Small intestine (tissue), 7 donors: Measurements from ENCODE around the gene HLA-C. TPM values are rescaled to one million over a fixed set of nuclear protein-coding genes. Genes with fewer than 3 reads are reported as not detected.
"Not testable (repeated sequence)": the region's sequence is repeated elsewhere in the genome, so short reads cannot be mapped to it uniquely, and the experiment has no call there.

Source experiments
- DNase-seq, 2 donors: peaks; one replicate each; pipeline versions ENCODE4 v3.0.0 to v3.0.0-alpha.2; 2013
- FAIRE-seq: peaks from 2 replicates; lab custom pipeline; 2012; peaks lifted over from hg19 to GRCh38; lab: Jason Lieb, UNC
- H3K27ac ChIP-seq, 3 donors: one replicate each; pipeline ENCODE4 v1.5.1; 2013; ENCODE audit warnings: low read length in 2 of 3, mild to moderate bottlenecking in 2 of 3, control low read depth in 1 of 3, inconsistent platforms in 1 of 3, low read depth in 1 of 3, moderate library complexity in 1 of 3
- H3K27me3 ChIP-seq, 3 donors: one replicate each; pipeline ENCODE4 v1.6.1; 2013; ENCODE audit warnings: low read length in 3 of 3, inconsistent platforms in 1 of 3; ENCODE audit not compliant: control insufficient read depth in 3 of 3, insufficient read depth in 3 of 3
- H3K36me3 ChIP-seq, 3 donors: one replicate each; pipeline ENCODE4 v1.6.1; 2013; ENCODE audit warnings: low read length in 3 of 3, inconsistent platforms in 1 of 3, low read depth in 1 of 3, mild to moderate bottlenecking in 1 of 3, moderate library complexity in 1 of 3; ENCODE audit not compliant: control insufficient read depth in 3 of 3, insufficient read depth in 2 of 3
- H3K4me1 ChIP-seq, 3 donors: one replicate each; pipeline ENCODE4 v1.6.1; 2013; ENCODE audit warnings: low read length in 2 of 3, inconsistent platforms in 1 of 3, low read depth in 1 of 3, mild to moderate bottlenecking in 1 of 3, moderate library complexity in 1 of 3; ENCODE audit not compliant: control insufficient read depth in 3 of 3, insufficient read depth in 2 of 3
- H3K4me3 ChIP-seq, 3 donors: one replicate each; pipeline ENCODE4 v1.5.1; 2013; ENCODE audit warnings: low read length in 3 of 3, control low read depth in 1 of 3, inconsistent platforms in 1 of 3, low read depth in 1 of 3, mild to moderate bottlenecking in 1 of 3, moderate library complexity in 1 of 3
- H3K9me3 ChIP-seq, 2 donors: one replicate each; pipeline ENCODE4 v1.6.1; 2013; ENCODE audit warnings: low read depth in 1 of 2, low read length in 1 of 2; ENCODE audit not compliant: control insufficient read depth in 2 of 2, insufficient read depth in 1 of 2
- WGBS, 3 donors: extraction: QIAGEN DNeasy Blood & Tissue Kit; methylation state at CpG; one replicate each; pipeline ENCODE4 v1.1.7; 2013; 5-methylcytosine and 5-hydroxymethylcytosine counted together
- polyA plus RNA-seq, 4 donors: library from polyadenylated mRNA; stranded (reverse) in 3 of 4; unstranded in 1 of 4; fragments of 200-250 nt in 3 of 4; fragments of 120-200 nt in 1 of 4; gene quantifications; one replicate each; pipeline versions ENCODE4 v1.2.1 to v1.2.3, GENCODE V29; 2013
- donor health status: healthy with polysubstance abuse.
- donor health status: control.
- donor health status: control.
- donor health status: Bipolar disorder and iron deficiency.
- donor health status: healthy.

The HLA-C gene
- polyA plus RNA-seq, 4 donors, result 219 to 486 (median 456) TPM

DNA sequence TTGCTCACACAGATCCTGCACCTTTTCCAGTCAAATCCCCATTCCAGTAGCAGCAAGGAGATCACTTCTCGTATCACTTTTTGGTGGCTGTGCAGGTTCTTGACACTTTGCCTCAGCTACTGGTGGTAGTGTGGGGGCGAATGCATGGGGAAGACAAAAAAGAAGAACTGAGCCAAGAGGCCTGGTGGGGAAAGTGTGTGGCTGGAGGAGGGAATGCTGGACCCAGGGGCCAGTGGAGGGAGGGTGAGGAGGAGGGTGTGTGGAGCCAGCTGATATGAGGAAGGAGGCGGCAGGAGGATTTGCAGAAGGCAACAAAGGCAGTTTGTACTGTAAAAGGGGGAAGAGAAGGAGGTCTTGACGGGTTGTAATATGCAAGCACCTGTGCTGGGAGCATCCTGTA is 15.7 kb upstream of the HLA-C start:
- Histone ChIP-seq H3K4me3 (no peak overlapping the region), H3K27ac (no peak overlapping the region), H3K4me1 (no peaks in the 10 kb centered on the region), H3K36me3 (no peaks in the 10 kb centered on the region), H3K9me3 (no peaks in the 10 kb centered on the region), H3K27me3 (peaks cover 0 to 6% (median 0%) of the 10 kb centered on the region in 3 donors)
- DNase-seq (no peak), FAIRE-seq (no peak)
- 84 to 92% (median 85%) methylated on average over 4 of the region's 4 CpGs for WGBS, 3 donors

DNA sequence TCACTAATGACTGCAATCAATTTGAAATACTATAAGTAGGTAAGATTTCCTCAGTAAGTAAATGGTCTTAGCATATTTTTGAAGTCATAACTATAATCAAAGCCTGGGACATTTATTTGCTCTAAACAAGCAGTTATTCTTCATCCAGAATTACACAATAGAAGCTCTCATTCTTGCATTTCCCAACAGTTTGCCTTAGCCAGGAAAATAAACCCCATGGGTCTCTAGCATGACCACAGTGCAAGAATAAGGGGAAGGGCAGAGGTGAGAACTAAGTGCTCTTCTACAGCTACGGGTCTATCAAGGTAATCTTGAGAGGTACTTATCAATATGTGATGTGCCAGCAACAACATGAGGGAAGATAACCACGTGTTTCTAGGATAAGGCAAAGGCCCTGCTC is 14.1 kb upstream of the HLA-C start:
- H3K4me1 ChIP-seq, result no peaks in the 10 kb centered on the region
- DNase-seq (no peak), FAIRE-seq (no peak)
- no peak overlapping the region for H3K27ac ChIP-seq
- H3K4me3 ChIP-seq, result no peak overlapping the region
- no peaks in the 10 kb centered on the region for H3K9me3 ChIP-seq
- no peaks in the 10 kb centered on the region for H3K36me3 ChIP-seq
- peaks cover 0 to 3% (median 0%) of the 10 kb centered on the region in 3 donors for H3K27me3 ChIP-seq
- 31 to 54% (median 43%) methylated on average over 2 of the region's 2 CpGs for WGBS, 3 donors

DNA sequence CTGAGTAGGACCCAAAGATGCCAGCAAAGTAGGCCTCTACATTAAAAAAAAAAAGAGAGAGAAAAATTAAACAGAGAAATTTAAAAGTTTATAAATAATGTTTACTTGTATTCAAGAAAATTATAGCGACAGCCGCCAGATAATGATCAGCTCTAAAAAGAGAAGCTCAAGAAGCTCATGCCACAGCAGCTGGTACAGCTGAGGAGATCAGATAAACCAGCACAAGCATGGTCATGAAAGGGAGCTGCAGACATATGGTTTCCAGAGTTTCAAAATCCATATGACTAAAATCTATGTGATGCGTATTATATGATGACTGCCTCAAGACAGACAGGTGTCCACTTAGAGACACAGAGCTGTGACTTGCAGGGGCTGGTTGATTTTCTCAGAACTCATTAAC is 13.6 kb upstream of the HLA-C start:
- Histone ChIP-seq H3K27ac (no peak overlapping the region), H3K4me1 (no peaks in the 10 kb centered on the region), H3K36me3 (no peaks in the 10 kb centered on the region), H3K9me3 (no peaks in the 10 kb centered on the region), H3K4me3 (no peak overlapping the region), H3K27me3 (peaks cover 0 to 3% (median 0%) of the 10 kb centered on the region in 3 donors)
- no peak for FAIRE-seq
- no peak for DNase-seq
- WGBS, 3 donors, result 84 to 96% (median 85%) methylated on average over 3 of the region's 3 CpGs

DNA sequence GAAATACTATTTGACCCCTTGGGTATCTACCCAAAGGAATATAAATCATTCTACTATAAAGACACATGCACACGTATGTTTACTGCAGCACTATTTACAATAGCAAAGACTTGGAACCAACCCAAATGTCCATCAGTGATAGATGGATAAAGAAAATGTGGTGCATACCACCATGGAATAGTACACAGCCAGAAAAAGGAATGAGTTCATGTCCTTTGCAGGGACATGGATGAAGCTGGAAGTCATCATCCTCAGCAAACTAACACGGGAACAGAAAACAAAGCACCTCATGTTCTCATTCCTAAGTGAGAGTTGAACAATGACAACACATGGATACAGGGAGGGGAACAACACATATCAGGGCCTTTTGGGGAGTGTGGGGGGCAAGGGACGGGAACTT is 7.8 kb upstream of the HLA-C start:
- H3K27me3 ChIP-seq, H3K4me1 ChIP-seq, DNase-seq, FAIRE-seq, H3K36me3 ChIP-seq, H3K27ac ChIP-seq, H3K9me3 ChIP-seq, H3K4me3 ChIP-seq: not testable (repeated sequence)
- WGBS, 3 donors, result 84 to 94% (median 87%) methylated on average over 3 of the region's 3 CpGs

DNA sequence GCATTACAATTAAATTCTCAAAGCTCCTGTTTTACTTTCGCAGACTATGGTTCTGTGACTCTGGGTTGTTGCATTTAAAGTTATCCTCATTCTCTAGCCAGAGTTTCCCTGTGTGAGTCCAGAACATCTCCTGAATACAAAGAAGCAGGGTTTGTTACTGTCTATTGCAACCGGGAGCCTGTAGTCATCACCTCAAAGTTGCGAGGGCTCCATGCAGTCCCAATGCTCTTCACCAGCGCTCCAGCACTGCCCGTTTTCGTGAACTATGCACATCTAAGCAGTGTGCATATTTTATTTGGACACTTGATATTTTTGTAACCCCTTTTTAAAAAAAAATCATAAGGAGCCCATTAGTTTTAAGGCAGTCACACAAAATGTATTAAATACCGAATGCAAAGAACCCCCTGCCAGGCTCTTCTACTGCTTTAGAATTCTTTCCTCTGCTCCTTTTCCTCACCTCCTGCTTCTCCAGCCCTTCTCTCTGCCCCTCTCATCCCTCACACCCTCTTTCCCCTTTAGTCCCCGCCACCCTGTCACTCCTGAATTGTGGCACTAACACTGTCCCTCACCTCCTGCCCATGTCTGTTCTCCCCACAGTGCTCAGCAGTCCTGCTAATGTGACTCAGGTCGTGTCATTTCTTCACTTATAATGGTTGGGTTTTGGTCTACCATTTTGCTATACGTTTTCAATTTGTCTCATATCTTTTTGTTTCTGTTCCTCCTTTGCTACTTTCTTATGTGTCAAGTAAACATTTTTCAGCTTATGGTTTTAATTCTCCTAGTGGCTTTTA is 1.1 kb upstream of the HLA-C start:
- Histone ChIP-seq H3K27ac (peak overlapping the region in 2 of 3 donors; percentile 96 to 97), H3K9me3 (no peaks in the 10 kb centered on the region), H3K36me3 (peaks cover 0 to 18% (median 7%) of the 10 kb centered on the region in 3 donors), H3K4me1 (no peaks in the 10 kb centered on the region), H3K4me3 (peak overlapping the region in 1 of 3 donors; percentile 74), H3K27me3 (peaks cover 0 to 3% (median 0%) of the 10 kb centered on the region in 3 donors)
- peak in 1 of 2 donors; percentile 32 for DNase-seq
- WGBS, 3 donors, result 33 to 45% (median 41%) methylated on average over 10 of the region's 10 CpGs
- FAIRE-seq, result no peak

DNA sequence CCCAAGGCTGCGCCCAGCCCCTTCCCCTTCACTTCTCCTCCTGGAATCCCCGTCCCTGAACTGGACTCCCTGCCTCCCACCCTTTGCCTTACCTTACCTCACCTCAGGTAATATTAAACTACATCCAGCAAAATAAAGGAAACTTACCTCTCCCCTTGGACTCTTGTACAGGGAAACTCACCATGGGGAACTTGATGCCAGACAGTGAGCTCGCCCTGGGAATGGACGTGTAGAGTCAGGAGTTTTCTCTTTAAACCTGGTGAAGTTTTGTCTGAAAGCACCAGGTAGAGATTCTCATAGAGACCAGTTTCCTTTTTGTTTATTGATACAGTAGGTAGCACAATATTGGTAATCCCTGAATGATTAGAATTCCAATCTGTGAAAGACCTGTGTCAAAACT is 544 bp upstream of the HLA-C start:
- H3K4me1 ChIP-seq, result no peaks in the 10 kb centered on the region
- 2 to 10% (median 5%) methylated on average over 3 to 4 of the region's 4 CpGs for WGBS, 3 donors
- H3K9me3 ChIP-seq, result no peaks in the 10 kb centered on the region
- DNase-seq (peak; percentile 53 to 68), FAIRE-seq (no peak)
- peaks cover 0 to 3% (median 0%) of the 10 kb centered on the region in 3 donors for H3K27me3 ChIP-seq
- peaks cover 0 to 19% (median 7%) of the 10 kb centered on the region in 3 donors for H3K36me3 ChIP-seq
- H3K27ac ChIP-seq, result peak overlapping the region; percentile 95 to 97 (median 96)
- peak overlapping the region; percentile 73 to 83 (median 74) for H3K4me3 ChIP-seq

DNA sequence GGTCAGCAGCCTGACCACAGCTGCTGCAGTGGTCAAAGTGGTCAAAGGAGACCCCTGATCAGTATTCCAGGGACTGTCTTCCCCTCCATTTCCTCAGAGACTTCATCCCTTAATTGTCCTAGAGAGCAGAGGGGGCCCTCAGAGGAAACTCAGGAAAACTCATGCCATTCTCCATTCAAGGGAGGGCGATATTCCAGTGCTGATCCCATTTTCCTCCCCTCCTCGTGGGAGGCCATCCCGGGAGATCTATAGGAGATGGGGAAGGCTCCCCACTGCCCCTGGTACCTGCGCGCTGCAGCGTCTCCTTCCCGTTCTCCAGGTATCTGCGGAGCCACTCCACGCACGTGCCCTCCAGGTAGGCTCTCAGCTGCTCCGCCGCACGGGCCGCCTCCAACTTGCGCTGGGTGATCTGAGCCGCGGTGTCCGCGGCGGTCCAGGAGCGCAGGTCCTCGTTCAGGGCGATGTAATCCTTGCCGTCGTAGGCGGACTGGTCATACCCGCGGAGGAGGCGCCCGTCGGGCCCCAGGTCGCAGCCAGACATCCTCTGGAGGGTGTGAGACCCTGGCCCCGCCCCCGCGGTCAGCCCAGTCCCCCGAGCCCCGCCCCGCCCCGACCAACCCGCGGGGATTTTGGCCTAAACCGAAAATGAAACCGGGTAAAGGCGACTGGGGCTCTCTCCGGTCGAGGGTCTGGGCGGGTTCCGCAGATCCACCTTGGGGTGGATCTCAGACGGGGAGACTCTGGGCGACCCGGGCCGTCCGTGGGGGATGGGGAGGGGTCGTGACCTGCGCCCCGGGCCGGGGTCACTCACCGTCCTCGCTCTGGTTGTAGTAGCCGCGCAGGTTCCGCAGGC is 878 bp downstream of the HLA-C start:
- WGBS, 3 donors, result 2 to 5% (median 2%) methylated on average over 44 to 62 of the region's 62 CpGs
- H3K4me3 ChIP-seq, result peak overlapping the region; percentile 73 to 83 (median 74)
- no peak for FAIRE-seq

DNA sequence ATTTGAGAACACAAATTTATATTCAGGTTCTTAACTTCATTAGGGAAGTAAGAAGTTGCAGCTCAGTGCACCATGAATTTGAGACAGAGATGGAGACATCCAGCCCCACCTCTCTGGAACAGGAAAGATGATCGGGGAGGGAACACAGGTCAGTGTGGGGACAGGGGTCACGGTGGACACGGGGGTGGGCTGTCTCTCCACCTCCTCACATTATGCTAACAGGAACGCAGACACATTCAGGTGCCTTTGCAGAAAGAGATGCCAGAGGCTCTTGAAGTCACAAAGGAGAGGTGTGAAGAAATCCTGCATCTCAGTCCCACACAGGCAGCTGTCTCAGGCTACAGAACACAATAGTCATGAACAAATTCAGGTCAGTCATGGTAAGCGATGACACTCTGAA is 3.1 kb downstream of the HLA-C start:
- DNase-seq (no peak), FAIRE-seq (no peak)
- Histone ChIP-seq H3K4me1 (no peaks in the 10 kb centered on the region), H3K36me3 (peaks cover 0 to 19% (median 7%) of the 10 kb centered on the region in 3 donors), H3K27me3 (no peaks in the 10 kb centered on the region), H3K4me3 (peak overlapping the region in 1 of 3 donors; percentile 23), H3K9me3 (no peaks in the 10 kb centered on the region), H3K27ac (no peak overlapping the region)
- WGBS, 3 donors, result 40 to 55% (median 46%) methylated on average over 5 of the region's 5 CpGs

More for the DNA sequence above, 878 bp downstream of the HLA-C start:
- peak; percentile 64 to 77 for DNase-seq
- Histone ChIP-seq H3K36me3 (peaks cover 0 to 19% (median 7%) of the 10 kb centered on the region in 3 donors), H3K27me3 (peaks cover 0 to 3% (median 0%) of the 10 kb centered on the region in 3 donors), H3K27ac (peak overlapping the region; percentile 95 to 99 (median 96)), H3K9me3 (no peaks in the 10 kb centered on the region), H3K4me1 (no peaks in the 10 kb centered on the region)
